AG09309 (cell line): ENCODE measurements around the gene CEACAM19.

Experiments
- DNase-seq: peaks from one replicate; pipeline ENCODE4 v3.0.0-alpha.2; 2010; ENCODE audit warnings: low read depth
- H3K4me3 ChIP-seq: 2 replicates; pipeline ENCODE4 v1.5.1; 2011; ENCODE audit warnings: mild to moderate bottlenecking, low read depth, low read length, moderate library complexity; ENCODE audit not compliant: control insufficient read depth
- TF ChIP-seq, protein P1 (sequence below): IDR thresholded peaks from 2 replicates; pipeline ENCODE4 v1.5.1; 2011; ENCODE audit warnings: mild to moderate bottlenecking, low read depth, low read length, inconsistent platforms; ENCODE audit not compliant: insufficient read depth, control insufficient read depth; ENCODE audit errors: missing control alignments

The CEACAM19 gene

DNA sequence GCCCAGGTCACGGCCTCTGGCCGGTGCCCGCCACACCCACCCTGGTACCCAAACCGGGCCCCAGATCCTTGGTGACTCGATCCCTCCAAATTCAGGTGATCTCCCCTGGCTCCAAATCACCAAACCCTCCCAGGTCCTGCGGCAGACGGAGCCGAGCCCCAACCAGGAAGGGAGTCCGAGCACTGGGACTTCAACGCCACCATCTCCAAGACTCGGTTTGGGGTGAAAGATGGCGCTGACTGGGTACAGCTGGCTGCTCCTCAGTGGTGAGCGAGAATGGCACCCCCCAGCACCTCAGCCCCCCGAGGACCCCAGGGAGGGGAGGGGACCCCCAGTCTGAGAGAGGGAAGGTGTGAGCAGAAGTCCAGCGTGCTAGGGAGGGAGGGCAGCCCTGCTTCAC, 29.9 kb downstream of the CEACAM19 start:
- TF ChIP-seq, protein P1, sequence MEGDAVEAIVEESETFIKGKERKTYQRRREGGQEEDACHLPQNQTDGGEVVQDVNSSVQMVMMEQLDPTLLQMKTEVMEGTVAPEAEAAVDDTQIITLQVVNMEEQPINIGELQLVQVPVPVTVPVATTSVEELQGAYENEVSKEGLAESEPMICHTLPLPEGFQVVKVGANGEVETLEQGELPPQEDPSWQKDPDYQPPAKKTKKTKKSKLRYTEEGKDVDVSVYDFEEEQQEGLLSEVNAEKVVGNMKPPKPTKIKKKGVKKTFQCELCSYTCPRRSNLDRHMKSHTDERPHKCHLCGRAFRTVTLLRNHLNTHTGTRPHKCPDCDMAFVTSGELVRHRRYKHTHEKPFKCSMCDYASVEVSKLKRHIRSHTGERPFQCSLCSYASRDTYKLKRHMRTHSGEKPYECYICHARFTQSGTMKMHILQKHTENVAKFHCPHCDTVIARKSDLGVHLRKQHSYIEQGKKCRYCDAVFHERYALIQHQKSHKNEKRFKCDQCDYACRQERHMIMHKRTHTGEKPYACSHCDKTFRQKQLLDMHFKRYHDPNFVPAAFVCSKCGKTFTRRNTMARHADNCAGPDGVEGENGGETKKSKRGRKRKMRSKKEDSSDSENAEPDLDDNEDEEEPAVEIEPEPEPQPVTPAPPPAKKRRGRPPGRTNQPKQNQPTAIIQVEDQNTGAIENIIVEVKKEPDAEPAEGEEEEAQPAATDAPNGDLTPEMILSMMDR: no peak
- no peak for DNase-seq
- H3K4me3 ChIP-seq: no peak overlapping the region

DNA sequence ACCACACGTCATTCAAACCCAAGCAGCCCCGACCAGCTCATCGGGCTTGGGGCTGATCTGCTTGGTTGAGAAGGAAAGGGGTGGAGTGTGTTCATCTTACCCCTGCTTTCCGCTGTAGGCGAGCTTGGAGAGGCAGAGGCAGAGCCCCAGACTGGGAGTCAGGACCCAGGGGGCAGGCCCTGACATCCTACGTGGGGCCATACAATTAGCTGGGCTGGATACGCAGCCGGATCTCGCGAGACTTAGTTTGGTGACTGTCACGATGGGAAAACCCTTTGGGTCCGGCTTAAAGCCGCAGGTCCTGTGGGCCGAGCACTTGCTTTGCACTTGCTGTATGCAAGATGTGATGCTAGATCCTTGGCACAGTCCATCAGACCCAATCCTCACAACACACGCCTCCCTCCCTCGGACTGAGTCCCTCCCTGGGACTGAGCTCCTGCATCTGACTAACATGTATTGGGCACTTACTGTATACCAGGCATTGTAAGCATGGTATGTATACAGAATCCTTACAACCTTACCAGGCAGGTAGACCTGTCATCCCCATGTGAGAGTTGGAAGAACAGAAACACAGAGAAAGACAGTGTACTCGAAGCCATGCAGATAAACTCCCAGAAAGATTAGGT, 31.4 kb downstream of the CEACAM19 start:
- TF ChIP-seq, protein P1: no peak
- DNase-seq: no peak
- H3K4me3 ChIP-seq: no peak overlapping the region

GRCh38 chr19:44703336-44704078, 32.2 kb downstream of the CEACAM19 start:
- DNase-seq: no peak
- no peak overlapping the region for H3K4me3 ChIP-seq
- TF ChIP-seq, protein P1: no peak

GRCh38 chr19:44704982-44705381, 33.7 kb downstream of the CEACAM19 start:
- no peak overlapping the region for H3K4me3 ChIP-seq
- TF ChIP-seq, protein P1: no peak
- DNase-seq: no peak

DNA sequence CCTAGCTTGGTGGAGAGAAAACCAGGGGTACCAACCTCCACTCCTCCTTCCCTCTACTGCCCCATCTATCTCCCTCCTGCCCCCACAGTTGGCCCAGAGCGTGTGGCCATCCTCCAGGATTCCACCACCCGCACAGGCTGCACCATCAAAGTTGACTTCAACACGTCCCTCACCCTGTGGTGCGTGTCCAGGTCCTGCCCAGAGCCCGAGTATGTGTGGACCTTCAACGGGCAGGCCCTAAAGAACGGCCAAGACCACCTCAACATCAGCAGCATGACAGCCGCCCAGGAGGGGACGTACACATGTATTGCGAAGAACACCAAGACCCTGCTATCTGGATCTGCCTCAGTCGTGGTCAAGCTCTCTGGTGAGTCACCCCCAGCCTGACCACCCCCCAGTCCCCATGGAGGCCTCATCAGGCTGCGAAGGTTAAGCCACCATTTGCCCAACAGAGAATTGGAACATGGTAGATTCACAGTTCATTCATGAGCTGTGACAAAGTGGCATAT, 34.3 kb downstream of the CEACAM19 start:
- no peak overlapping the region for H3K4me3 ChIP-seq
- DNase-seq: no peak
- TF ChIP-seq, protein P1: no peak

GRCh38 chr19:44706506-44707236, 35.4 kb downstream of the CEACAM19 start:
- no peak overlapping the region for H3K4me3 ChIP-seq
- TF ChIP-seq, protein P1: no peak
- DNase-seq: no peak
